GM18499 (cell line): ENCODE results near the gene ATP1A4.

Experiments
- ATAC-seq: cut with Tn5 transposase; IDR thresholded peaks from one replicate; pipeline ENCODE4 v1.9.1; 2021; ENCODE audit warnings: moderate number of reproducible peaks; ENCODE audit not compliant: insufficient read depth, unreplicated experiment

Gene ATP1A4

GRCh38 chr1:160196143-160196542 lies 44.7 kb downstream of the ATP1A4 start:
- ATAC-seq: no peak

- ATAC-seq: no peak
Measured at GRCh38 chr1:160197231-160197630, 45.8 kb downstream of the ATP1A4 start.

GRCh38 chr1:160200786-160201185 lies 49.4 kb downstream of the ATP1A4 start:
- ATAC-seq: no peak

- no peak for ATAC-seq
Measured at GRCh38 chr1:160204526-160205241, 53.3 kb downstream of the ATP1A4 start.

GRCh38 chr1:160205242-160206035 lies 54.0 kb downstream of the ATP1A4 start, which contains the start of gene PEA15:
TSS of gene PEA15 (plus strand) at chr1:160205384. CDS start at chr1:160211545, 6,161 bp downstream.
- ATAC-seq: no peak

- ATAC-seq: no peak
Measured at GRCh38 chr1:160206036-160206389, 54.6 kb downstream of the ATP1A4 start.

GRCh38 chr1:160206421-160207117 lies 55.2 kb downstream of the ATP1A4 start:
- ATAC-seq: no peak

- no peak for ATAC-seq
Measured at GRCh38 chr1:160207118-160207650, 55.8 kb downstream of the ATP1A4 start.

- no peak for ATAC-seq
Measured at GRCh38 chr1:160207771-160208556, 56.6 kb downstream of the ATP1A4 start.

- no peak for ATAC-seq
Measured at GRCh38 chr1:160208557-160209320, 57.3 kb downstream of the ATP1A4 start.

- ATAC-seq: no peak
Measured at GRCh38 chr1:160209321-160210046, 58.1 kb downstream of the ATP1A4 start.

GRCh38 chr1:160210561-160210960 lies 59.2 kb downstream of the ATP1A4 start:
- ATAC-seq: no peak

GRCh38 chr1:160211046-160211790 lies 59.8 kb downstream of the ATP1A4 start:
- no peak for ATAC-seq

- no peak for ATAC-seq
Measured at GRCh38 chr1:160214481-160215140, 63.2 kb downstream of the ATP1A4 start.

GRCh38 chr1:160216301-160216700 lies 64.9 kb downstream of the ATP1A4 start:
- no peak for ATAC-seq

GRCh38 chr1:160217481-160218051 lies 66.2 kb downstream of the ATP1A4 start:
- no peak for ATAC-seq
